Thoracic aorta (tissue), 2 donors: ENCODE results near the gene HYLS1. TPM values are rescaled to one million over a fixed set of nuclear protein-coding genes. Genes with fewer than 3 reads are reported as not detected.

Experiments
- ATAC-seq: fragments of 150-250 bp; one replicate; pipeline ENCODE4 v1.8.0; 2017; ENCODE audit warnings: low read depth; ENCODE audit not compliant: insufficient number of reproducible peaks, low FRiP score
- DNase-seq: peaks from one replicate; pipeline ENCODE4 v3.0.0-alpha.2; 2020; ENCODE audit warnings: low spot score
- H3K27ac ChIP-seq, 2 donors: fragments of 200-600 bp; sonication (generic); 1 replicate in 1 of 2; 2 replicates in 1 of 2; pipeline ENCODE4 v1.5.1; 2016; ENCODE audit warnings: mild to moderate bottlenecking in 2 of 2, moderate library complexity in 2 of 2
- H3K27me3 ChIP-seq: fragments of 200-600 bp; sonication (generic); replicated peaks from 2 replicates; pipeline ENCODE4 v1.6.0; 2016; ENCODE audit warnings: mild to moderate bottlenecking; ENCODE audit not compliant: insufficient read depth
- H3K36me3 ChIP-seq: fragments of 200-600 bp; sonication (generic); one replicate; pipeline ENCODE4 v1.5.1; 2016
- H3K4me1 ChIP-seq, 2 donors: fragments of 200-600 bp; sonication (generic); 1 replicate in 1 of 2; 2 replicates in 1 of 2; pipeline versions ENCODE4 v1.5.1 to v1.6.0; 2016; ENCODE audit warnings: low read depth in 2 of 2, mild to moderate bottlenecking in 1 of 2; ENCODE audit not compliant: control insufficient read depth in 1 of 2
- H3K4me3 ChIP-seq: fragments of 200-600 bp; sonication (generic); 2 replicates; pipeline ENCODE4 v1.5.1; 2016; ENCODE audit warnings: mild to moderate bottlenecking
- H3K9me3 ChIP-seq: fragments of 200-600 bp; sonication (generic); 2 replicates; pipeline ENCODE4 v1.5.1; 2016
- CTCF ChIP-seq: fragments of 200-600 bp; sonication (generic); IDR thresholded peaks from one replicate; pipeline ENCODE4 v1.5.1; 2019; ENCODE audit warnings: antibody characterized with exemption
- total RNA-seq, 2 donors: library from RNA; depleted of rRNA; stranded (reverse); fragments of >200 nt; gene quantifications; one replicate each; pipeline versions ENCODE4 v1.1.0 to v1.2.3, GENCODE V29; 2016

Gene HYLS1
- total RNA-seq, 2 donors from 2014 or later = 0.56 to 6.1 TPM

- no peaks in the 10 kb centered on the region for H3K36me3 ChIP-seq
- H3K27me3 ChIP-seq = no peaks in the 10 kb centered on the region
- H3K9me3 ChIP-seq = no peaks in the 10 kb centered on the region
- TF ChIP-seq CTCF = no peak
- ATAC-seq = no peak
- no peaks in the 10 kb centered on the region for H3K4me1 ChIP-seq
- H3K4me3 ChIP-seq = no peak overlapping the region
- no peak for DNase-seq
- no peak overlapping the region for H3K27ac ChIP-seq
Observed at GRCh38 chr11:125881291-125881690, 6.2 kb upstream of the HYLS1 start.

- DNase-seq (no peak), ATAC-seq (no peak)
- Histone ChIP-seq H3K27me3 (no peaks in the 10 kb centered on the region), H3K27ac (no peak overlapping the region), H3K9me3 (no peaks in the 10 kb centered on the region), H3K4me1 (peaks cover 0 to 2% of the 10 kb centered on the region in 2 donors), H3K4me3 (no peak overlapping the region), H3K36me3 (no peaks in the 10 kb centered on the region)
- no peak for TF ChIP-seq CTCF
Observed at GRCh38 chr11:125883375-125883774, 4.1 kb upstream of the HYLS1 start.

- no peaks in the 10 kb centered on the region for H3K27me3 ChIP-seq
- peak overlapping the region; percentile 89 for H3K4me3 ChIP-seq
- peak overlapping the region; percentile 72 to 92 for H3K27ac ChIP-seq
- H3K4me1 ChIP-seq = peaks cover 0 to 3% of the 10 kb centered on the region in 2 donors
- no peak for TF ChIP-seq CTCF
- H3K36me3 ChIP-seq = no peaks in the 10 kb centered on the region
- peak; percentile 21 for ATAC-seq
- no peak for DNase-seq
- H3K9me3 ChIP-seq = no peaks in the 10 kb centered on the region
Observed at GRCh38 chr11:125886997-125887372, 483 bp upstream of the HYLS1 start.

- no peak overlapping the region for H3K27ac ChIP-seq
- ATAC-seq (no peak), DNase-seq (no peak)
- no peaks in the 10 kb centered on the region for H3K9me3 ChIP-seq
- no peaks in the 10 kb centered on the region for H3K27me3 ChIP-seq
- TF ChIP-seq CTCF = no peak
- H3K4me1 ChIP-seq = peaks cover 0 to 3% of the 10 kb centered on the region in 2 donors
- peaks cover 6% of the 10 kb centered on the region for H3K36me3 ChIP-seq
- H3K4me3 ChIP-seq = no peak overlapping the region
Observed at GRCh38 chr11:125890447-125891100, 3.1 kb downstream of the HYLS1 start.

- no peaks in the 10 kb centered on the region for H3K27me3 ChIP-seq
- no peak for TF ChIP-seq CTCF
- H3K4me3 ChIP-seq = no peak overlapping the region
- H3K9me3 ChIP-seq = no peaks in the 10 kb centered on the region
- peaks cover 6% of the 10 kb centered on the region for H3K36me3 ChIP-seq
- peaks cover 0 to 3% of the 10 kb centered on the region in 2 donors for H3K4me1 ChIP-seq
- H3K27ac ChIP-seq = no peak overlapping the region
- no peak for DNase-seq
- no peak for ATAC-seq
Observed at GRCh38 chr11:125892071-125892470, 4.6 kb downstream of the HYLS1 start.
